ENCODE results near the gene MYADM. TPM values are rescaled to one million over a fixed set of nuclear protein-coding genes. Genes with fewer than 3 reads are reported as not detected.
A peak's percentile ranks its signal among the peaks of the same experiment; 100 is the strongest.
"Not testable (repeated sequence)": the region's sequence is repeated elsewhere in the genome, so short reads cannot be mapped to it uniquely, and the experiment has no call there.

Gene MYADM
- polyA plus RNA-seq, 5 donors = 56.6 to 117 (median 71.2) TPM

DNA sequence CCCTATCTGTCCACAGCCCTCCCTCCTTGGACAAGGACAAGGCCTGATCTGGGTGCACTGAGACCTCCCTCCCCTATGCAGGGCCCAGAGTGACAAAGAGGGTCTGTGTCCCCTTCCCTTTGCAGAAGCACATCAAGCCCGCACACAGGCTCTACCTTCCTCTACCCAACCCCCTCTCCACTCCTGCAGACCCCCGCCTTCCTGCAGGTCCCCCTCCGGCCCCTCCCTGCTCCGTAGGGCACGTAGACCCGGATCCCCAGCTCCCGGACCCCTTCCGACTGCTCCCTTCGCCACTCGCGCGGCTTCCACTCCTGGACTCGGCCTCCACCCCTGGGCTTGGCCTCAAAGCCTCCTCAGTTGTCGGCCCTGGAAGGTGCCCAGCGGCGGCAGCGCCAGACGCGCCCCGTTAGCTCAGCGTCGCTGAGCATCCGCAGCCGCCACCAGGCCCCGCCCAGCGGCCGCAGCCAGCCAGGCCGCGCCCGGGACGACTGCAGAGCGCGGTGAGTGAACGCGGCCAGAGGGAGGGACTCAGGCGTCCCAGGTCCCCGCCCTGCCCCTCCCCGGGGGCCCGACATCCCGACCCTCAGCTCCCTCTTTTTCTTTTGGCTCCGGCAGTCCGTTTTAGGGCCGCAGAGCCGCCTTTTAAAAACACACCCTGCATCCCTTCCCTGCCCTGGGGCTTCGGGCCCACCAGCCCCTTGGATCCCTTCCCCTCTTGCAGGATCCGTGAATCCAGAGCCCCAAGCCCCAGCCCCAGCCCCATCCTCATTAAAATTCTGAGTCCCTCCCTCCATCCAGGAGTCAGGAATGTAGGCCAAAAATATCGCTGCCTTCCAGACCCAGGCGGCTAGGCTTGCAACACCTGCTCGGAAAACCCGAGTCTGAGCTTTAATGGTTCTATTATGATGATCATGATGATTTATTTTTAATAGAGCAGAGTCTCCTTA lies 1.5 kb upstream of the MYADM start:
- DNase-seq = peak; percentile 82 to 87

DNA sequence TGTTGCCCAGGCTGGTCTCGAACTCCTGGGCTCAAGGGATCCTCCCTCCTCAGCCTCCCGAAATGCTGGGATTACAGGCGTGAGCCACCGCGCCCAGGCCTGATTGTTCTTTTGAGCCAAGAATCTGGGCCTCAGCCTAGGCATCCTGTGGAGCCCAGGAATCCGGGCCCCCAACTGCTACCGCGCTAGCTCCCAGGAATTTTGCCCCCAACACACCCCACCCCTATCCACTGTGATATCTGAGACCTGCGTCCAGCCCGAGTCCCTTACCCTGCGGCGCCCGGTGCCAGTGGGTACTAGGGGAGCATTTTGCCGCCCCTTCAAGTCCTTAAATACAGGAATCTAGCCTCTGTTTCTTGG lies 838 bp upstream of the MYADM start:
- no peak for DNase-seq

DNA sequence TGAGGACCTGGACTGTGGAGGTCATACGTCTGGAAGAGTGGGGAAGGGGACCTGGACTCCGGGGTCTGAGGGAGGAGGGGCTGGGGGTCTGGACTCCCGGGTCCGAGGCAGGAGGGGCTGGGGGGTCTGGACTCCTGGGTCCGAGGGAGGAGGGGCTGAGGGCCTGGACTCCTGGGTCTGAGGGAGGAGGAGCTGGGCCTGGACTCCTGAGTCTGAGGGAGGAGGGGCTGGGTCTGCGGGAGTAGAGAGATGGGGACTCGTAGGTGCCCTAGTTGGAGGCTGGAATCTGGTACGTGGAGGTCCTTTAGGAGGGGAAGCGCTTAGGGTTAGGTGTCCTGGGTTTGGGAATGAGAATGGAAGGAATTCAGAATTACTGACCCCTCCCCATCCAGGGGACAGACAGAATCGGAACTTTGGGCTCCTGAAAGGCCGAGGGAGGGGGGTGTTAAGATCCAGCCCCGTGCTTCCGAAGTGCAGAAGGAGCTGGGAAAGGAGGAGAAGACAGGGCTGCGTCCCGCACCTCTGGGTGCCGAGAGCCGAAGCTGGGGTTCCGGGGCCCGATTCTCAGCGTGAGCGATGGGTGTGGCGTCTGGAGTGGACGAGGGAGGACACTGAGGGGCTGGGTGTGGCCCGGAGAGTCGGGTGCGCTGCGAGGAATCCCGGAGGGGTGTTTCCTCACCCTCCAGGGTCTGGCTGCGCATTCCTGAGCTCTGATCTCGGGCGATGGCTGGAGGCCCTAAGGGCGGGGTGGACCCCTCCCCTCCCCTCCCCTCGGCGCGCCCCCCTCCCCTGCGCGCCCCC lies 608 bp downstream of the MYADM start:
- peak in 1 of 2 donors; percentile 53 for DNase-seq

DNA sequence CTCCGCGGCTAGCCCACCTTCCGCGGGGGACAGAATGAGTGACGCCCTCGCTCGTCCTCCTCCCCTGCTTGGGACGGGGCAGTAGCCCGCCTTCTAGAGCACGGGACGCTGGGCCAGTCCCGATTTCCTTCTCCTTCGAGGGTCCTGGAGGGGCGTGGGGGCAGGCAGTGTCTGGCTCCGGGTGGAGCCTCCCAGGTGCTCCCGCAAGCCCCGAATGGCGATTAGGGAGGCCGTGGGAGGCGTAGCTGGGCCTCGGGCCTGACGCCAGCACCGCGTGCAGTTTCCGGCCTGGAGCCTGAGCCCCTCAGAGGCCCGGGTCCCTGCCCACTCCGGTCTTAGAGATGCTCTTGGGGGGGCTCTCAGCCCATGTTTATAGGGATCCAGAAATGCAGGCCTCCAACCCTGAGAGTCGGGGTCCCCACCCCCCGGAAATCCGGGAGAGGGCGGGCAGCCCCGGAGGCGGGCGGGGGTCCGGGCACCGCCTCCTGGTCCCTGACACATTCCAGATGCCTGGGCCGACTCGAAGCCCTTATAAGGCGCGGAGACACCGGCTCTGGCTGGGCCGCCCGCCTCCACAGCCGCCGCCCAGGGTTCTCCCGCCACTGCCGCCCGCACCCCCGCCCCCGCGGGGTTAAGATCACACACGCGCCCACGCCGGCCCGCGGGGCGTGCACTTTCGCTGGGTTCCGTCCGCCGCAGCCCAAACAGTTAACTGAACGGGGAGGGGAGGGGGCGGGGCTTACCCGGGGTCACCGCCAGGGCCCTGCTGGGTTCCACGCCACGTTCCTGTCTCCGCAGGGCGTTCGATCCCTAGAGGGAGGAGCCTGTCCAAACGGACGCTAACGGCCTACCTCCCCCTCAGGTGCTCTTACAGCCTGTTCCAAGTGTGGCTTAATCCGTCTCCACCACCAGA lies 1.5 kb downstream of the MYADM start:
- DNase-seq = peak; percentile 93

DNA sequence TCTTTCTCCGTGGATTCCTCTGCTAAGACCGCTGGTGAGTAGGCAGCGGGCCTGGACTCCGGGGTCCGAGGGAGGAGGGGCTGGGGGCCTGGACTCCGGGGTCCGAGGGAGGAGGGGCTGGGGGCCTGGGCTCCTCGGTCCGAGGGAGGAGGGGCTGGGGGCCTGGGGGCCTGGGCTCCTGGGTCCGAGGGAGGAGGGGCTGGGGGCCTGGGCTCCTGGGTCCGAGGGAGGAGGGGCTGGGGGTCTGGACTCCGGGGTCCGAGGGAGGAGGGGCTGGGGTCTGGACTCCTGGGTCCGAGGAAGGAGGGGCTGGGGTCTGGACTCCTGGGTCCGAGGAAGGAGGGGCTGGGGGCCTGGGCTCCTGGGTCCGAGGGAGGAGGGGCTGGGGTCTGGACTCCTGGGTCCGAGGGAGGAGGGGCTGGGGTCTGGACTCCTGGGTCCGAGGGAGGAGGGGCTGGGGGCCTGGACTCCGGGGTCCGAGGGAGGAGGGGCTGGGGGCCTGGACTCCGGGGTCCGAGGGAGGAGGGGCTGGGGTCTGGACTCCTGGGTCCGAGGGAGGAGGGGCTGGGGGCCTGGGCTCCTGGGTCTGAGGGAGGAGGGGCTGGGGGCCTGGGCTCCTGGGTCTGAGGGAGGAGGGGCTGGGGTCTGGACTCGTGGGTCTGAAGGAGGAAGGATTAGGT lies 2.3 kb downstream of the MYADM start:
- DNase-seq = not testable (repeated sequence)

DNA sequence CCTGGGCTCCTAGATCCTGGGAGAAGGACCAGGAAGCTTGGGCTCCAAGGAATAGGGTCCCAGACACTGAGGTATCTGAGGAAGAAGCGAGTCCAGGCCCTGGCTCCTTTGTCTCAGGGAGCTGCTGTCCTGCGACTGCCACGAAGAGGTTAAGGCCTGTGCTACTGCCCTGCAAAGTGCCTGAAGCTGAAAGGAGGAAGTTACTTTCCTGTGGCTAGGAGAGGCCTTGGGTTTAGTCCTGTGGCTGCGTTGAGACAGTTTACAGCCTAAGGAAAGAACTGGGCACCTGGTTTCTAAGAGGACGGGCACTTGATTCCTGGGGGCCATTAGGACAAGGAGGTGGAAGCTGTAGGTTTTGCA lies 2.8 kb downstream of the MYADM start:
- DNase-seq = no peak

DNA sequence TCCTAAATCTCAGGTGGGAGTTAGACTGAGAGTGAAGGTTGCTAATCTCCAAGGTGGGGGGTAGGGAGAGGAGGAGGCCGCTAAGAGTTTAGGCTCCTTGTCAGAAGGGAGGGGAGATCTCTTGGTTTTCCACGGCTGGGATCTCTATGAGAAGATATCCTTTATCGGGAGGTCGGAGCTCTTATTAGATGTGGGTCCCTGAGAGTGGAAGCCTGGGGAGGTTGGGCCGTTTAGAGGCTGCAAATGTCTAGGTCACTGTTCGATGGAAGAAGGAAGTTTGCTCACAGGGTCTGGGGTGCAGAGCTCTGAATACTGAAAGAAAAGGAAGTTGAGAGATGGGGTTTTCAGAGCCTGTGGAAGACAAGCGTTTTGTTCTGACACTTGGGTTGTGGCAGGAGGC lies 3.8 kb downstream of the MYADM start:
- DNase-seq = no peak

DNA sequence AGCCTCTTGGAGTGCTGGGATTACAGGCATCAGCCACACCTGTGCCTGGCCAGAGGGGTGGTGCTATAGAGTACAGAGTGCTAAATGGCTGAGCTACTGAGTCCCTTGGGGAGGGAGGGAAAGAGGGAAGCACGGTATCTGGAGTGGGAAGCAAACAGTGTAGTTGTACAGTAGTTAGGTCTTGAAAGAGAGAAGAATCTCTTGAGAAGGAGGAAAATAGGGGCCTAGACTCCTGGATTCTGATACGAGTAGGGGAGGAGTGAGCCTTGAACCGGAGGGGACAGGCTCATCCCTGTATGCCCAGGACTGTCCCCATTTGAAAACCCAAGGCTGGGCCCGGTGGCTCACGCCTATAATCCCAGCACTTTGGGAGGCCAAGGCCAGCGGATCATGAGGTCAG lies 5.1 kb downstream of the MYADM start:
- no peak for DNase-seq

DNA sequence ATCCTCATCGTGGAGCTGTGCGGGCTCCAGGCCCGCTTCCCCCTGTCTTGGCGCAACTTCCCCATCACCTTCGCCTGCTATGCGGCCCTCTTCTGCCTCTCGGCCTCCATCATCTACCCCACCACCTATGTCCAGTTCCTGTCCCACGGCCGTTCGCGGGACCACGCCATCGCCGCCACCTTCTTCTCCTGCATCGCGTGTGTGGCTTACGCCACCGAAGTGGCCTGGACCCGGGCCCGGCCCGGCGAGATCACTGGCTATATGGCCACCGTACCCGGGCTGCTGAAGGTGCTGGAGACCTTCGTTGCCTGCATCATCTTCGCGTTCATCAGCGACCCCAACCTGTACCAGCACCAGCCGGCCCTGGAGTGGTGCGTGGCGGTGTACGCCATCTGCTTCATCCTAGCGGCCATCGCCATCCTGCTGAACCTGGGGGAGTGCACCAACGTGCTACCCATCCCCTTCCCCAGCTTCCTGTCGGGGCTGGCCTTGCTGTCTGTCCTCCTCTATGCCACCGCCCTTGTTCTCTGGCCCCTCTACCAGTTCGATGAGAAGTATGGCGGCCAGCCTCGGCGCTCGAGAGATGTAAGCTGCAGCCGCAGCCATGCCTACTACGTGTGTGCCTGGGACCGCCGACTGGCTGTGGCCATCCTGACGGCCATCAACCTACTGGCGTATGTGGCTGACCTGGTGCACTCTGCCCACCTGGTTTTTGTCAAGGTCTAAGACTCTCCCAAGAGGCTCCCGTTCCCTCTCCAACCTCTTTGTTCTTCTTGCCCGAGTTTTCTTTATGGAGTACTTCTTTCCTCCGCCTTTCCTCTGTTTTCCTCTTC lies 6.3 kb downstream of the MYADM start:
- no peak for DNase-seq

DNA sequence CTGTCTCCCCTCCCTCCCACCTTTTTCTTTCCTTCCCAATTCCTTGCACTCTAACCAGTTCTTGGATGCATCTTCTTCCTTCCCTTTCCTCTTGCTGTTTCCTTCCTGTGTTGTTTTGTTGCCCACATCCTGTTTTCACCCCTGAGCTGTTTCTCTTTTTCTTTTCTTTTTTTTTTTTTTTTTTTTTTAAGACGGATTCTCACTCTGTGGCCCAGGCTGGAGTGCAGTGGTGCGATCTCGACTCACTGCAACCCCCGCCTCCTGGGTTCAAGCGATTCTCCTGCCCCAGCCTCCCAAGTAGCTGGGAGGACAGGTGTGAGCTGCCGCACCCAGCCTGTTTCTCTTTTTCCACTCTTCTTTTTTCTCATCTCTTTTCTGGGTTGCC lies 6.9 kb downstream of the MYADM start:
- DNase-seq = no peak

DNA sequence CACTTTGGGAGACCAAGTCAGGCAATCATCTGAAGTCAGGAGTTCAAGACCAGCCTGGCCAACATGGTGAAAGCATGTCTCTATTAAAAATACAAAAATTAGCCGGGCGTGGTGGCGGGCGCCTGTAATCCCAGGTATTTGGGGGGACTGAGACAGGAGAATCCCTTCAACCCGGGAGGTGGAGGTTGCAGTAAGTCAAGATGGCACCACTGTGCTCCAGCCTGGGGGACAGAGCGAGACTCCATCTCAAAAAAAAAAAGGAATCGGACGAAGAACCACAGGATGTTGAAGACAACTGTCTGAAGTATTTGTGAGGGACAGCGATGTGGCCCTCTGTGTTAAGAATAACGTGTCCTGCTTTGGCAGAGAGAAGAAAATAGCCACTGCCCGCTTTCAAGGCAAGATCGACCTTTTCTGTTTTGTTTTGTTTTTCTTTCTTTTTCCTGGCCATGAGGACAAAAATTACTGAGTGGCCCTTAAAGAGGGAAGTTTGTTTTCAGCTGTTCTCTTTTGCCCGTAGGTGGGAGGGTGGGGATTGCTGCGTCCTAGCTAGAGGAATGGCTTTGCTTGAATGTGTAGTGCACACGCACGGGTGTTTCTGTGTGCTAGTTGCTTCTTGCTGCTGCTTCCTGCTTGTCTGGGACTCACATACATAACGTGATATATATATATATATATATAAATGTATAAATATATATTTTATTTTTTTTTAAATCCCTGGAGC lies 8.1 kb downstream of the MYADM start:
- no peak for DNase-seq

DNA sequence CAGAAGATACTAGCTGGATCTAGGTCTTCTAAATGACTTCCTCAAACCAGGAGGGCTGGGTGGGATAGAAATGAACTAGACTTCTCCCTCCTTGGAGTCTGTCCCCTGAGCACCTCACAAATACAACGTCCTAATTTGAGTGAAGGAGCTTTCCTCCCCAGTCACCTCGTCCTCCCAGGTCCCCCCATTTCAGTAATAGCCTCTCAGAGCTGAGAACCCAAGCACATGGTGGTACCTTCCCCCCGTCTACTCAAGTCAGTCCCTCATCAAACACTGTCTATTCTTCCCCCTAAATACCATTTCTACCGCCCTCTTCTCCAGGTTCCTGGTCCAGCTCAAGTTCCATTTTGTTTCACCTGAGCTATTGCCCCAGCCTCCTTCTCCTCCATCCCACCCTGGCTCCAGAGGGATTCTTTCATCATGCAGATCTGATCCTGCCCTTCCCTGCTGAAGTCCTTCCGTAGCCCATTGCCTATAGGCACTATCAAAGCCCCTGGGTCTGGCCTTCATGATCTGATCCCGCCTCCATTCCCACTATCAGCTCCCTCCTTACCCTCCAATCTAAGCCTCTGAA lies 9.1 kb downstream of the MYADM start:
- DNase-seq = no peak

DNA sequence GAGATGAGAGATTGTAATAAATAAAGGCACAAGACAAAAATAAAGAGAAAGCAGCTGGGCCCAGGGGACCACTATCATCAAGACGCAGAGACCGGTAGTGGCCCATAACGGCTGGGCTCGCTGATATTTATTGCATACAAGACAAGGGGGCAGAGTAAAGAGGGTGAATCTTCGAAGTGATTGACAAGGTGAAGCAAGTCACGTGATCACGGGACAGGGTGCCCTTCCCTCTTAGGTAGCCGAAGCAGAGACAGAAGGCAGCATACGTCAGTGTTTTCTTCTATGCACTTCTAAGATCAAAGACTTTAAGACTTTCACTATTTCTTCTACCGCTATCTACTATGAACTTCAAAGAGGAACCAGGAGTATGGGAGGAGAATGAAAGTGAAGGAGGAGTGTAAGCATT lies 9.7 kb downstream of the MYADM start:
- no peak for DNase-seq

DNA sequence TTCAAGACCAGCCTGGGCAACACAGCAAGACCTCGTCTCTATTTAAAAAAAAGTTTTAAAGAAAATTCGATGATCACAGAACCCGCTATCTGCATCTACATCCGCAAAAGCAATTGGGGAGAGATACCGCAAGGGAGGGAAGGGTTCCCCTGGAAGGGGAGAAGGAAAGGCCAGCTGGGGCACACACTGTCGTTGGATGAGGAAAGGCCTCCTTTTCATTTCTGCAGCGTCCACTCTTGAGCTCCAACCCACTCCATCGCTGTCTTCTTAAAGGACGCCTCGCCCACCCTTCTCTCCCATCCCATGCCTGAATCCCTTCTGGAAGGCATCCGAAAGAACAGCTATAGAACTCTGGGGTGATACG lies 11.1 kb downstream of the MYADM start:
- no peak for DNase-seq

DNA sequence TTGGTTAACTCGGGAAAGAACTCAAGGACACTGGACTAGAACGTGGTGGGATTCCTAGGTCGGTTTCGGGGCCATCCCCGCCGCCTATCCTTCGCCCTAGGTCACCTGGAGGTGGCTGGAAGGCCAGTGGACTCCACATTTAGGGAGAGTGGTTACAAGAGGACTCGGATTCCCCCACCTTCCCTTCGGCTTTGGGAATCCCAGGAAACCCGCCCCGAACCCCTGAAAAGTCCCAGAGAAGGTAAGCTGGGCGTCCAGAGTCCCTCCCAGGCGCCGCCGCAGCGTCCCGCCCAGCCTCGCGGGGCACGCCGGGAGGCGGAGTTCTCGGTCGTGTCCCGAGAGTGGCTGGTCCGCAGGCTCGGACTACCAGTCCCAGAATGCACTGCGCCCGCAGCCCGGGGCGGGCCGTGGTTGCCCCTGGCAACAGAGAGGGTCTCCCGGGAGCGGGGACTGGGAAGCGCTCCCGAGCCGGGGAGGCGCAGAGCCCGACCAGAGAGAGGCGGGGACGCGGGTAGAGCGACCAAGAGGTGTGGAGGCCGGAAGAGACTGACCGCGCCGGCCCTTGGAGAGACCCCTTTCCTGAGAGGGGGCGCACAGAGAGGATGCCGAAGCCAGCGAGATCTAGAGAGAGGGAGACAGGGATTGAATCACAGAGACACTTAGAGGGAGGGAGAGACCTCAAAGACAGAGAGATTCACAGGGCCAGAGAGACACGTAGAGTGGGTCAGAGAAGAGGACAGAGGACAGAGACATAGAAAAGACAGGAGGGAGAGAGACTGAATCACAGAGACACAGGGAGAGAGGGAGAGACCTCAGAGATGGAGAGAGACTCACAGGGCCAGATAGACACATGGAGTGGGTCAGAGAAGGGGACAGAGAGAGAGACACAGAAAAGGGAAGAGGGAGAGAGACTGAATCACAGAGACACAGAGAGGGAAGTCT lies 11.7 kb downstream of the MYADM start:
- DNase-seq = peak; percentile 96

DNA sequence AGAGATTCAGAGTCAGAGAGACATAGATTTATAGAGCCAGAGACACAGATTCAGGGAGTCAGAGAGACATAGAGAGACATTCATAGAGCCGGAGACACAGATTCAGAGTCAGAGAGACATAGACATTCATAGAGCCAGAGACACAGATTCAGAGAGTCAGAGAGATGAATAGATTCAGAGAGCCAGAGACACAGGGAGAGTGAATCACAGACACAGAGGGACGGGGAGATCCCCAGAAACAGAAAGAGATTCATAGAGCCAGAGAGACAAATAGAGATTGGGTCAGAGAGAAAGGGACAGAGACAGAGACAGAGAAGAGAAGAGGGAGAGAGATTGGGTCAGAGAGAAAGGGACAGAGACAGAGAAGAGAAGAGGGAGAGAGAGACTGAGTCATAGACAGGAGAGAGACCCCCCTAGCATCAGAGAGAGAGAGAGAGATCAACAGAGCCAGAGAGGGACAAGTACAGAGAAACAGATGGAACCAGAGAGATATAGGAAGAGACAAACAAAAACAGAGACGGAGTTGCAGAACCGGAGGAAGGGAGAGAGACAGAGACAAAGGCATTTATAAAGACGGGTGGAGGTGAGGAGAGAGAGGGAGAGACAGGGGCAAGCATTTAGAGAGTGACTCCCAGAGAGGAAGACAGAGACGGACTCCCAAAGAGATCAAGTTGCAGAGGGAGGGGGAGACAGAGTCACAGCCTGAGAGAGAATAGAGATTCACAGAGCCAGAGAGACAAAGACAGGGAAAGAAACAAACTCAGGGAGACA lies 13.2 kb downstream of the MYADM start:
- no peak for DNase-seq
